ENCODE measurements around the gene BCO2. TPM values are rescaled to one million over a fixed set of nuclear protein-coding genes. Genes with fewer than 3 reads are reported as not detected.
"Not testable (repeated sequence)": the region's sequence is repeated elsewhere in the genome, so short reads cannot be mapped to it uniquely, and the experiment has no call there.

BCO2 gene
- total RNA-seq, result under 1 TPM; 0.32 to 0.82 TPM

- ChIA-PET CTCF (interaction anchor here (0.6 to 1.0 kb wide), 2 partner anchors 61 to 88 kb away, joined by 3 to 6 read pairs; partner anchors contain the start of genes SDHD and TIMM8B), POLR2A (no interaction called here)
Measured at GRCh38 chr11:112174789-112175598, at the start of gene BCO2. Gene BCO2 (plus strand): TSS chr11:112175512. CDS start chr11:112175602, 90 bp downstream.

DNA sequence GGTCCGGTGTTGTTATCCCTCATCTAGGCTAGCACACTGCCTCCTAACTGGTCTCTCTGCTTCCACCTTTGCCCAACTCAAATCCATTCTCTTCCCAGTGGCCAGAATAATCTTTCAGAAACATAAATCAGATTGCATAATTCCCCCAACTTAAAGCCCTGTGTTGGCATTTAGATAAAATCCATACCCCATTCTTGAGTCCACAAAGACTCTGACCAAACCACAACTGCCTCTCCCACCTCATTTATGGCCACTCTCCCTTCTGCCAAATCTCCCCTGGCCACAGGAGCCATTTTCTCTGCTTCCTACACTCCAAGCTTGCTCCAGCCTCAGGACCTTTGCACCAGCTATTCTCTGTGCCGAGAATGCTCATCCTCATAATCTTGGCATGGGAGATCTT is 48.3 kb upstream of the BCO2 start:
- ChIA-PET POLR2A (no interaction called here), CTCF (no interaction called here)

GRCh38 chr11:112128483-112129121 is 46.7 kb upstream of the BCO2 start:
- POLR2A ChIA-PET, result no interaction called here
- CTCF ChIA-PET, result no interaction called here

GRCh38 chr11:112129656-112130055 is 45.7 kb upstream of the BCO2 start:
- POLR2A ChIA-PET, result no interaction called here

GRCh38 chr11:112132737-112133136 is 42.6 kb upstream of the BCO2 start:
- ChIA-PET CTCF (no interaction called here), POLR2A (no interaction called here)

More at GRCh38 chr11:112129656-112130055, 45.7 kb upstream of the BCO2 start:
- CTCF ChIA-PET, result interaction anchor here (1.2 kb wide), 1 partner anchor 16 kb away, joined by 3 read pairs; no protein-coding TSS in a partner anchor

GRCh38 chr11:112134473-112134872 is 40.8 kb upstream of the BCO2 start:
- CTCF ChIA-PET, result no interaction called here
- POLR2A ChIA-PET, result no interaction called here

DNA sequence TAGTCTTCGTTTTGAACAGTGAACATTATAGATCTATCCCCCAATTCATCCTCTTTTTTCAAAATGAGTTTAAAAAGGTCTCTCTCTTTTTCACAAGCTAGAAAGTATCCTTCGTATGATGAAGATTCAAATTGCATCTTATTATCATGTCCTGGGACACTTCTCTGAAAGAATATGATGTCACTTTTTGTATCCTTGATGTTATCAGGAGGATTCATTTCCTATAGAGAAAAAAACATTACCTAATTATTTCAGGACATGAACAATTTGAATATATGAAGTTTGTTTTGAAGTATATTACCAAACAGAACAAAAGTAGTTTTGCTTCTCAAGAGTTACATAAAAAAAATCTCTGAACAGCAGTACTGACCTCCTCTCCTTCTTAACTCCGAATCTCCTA is 31.7 kb upstream of the BCO2 start:
- CTCF ChIA-PET, result interaction anchor here (1.0 kb wide), 1 partner anchor 13 kb away, joined by 3 read pairs; no protein-coding TSS in a partner anchor
- POLR2A ChIA-PET, result no interaction called here

GRCh38 chr11:112150517-112150916 is 24.8 kb upstream of the BCO2 start:
- CTCF ChIA-PET, result no interaction called here

GRCh38 chr11:112156153-112156955 is 19.0 kb upstream of the BCO2 start:
- POLR2A ChIA-PET, result no interaction called here

More at GRCh38 chr11:112150517-112150916, 24.8 kb upstream of the BCO2 start:
- POLR2A ChIA-PET, result interaction anchor here (1.0 kb wide), 1 partner anchor 1721 kb away, joined by 3 read pairs; no protein-coding TSS in a partner anchor

GRCh38 chr11:112156956-112157766 is 18.2 kb upstream of the BCO2 start:
- ChIA-PET POLR2A (no interaction called here), CTCF (interaction anchor here (0.9 to 1.5 kb wide), 3 partner anchors 10 to 44 kb away, joined by 3 read pairs; partner anchors contain the start of gene TEX12)

More at GRCh38 chr11:112156153-112156955, 19.0 kb upstream of the BCO2 start:
- CTCF ChIA-PET, result interaction anchor here (0.6 to 1.5 kb wide), 3 partner anchors 11 to 43 kb away, joined by 3 read pairs; partner anchors contain the start of gene TEX12

GRCh38 chr11:112159098-112160065 is 15.9 kb upstream of the BCO2 start:
- POLR2A ChIA-PET, result no interaction called here
- CTCF ChIA-PET, result interaction anchor here (1.3 kb wide), 1 partner anchor 45 kb away, joined by 3 read pairs; no protein-coding TSS in a partner anchor

DNA sequence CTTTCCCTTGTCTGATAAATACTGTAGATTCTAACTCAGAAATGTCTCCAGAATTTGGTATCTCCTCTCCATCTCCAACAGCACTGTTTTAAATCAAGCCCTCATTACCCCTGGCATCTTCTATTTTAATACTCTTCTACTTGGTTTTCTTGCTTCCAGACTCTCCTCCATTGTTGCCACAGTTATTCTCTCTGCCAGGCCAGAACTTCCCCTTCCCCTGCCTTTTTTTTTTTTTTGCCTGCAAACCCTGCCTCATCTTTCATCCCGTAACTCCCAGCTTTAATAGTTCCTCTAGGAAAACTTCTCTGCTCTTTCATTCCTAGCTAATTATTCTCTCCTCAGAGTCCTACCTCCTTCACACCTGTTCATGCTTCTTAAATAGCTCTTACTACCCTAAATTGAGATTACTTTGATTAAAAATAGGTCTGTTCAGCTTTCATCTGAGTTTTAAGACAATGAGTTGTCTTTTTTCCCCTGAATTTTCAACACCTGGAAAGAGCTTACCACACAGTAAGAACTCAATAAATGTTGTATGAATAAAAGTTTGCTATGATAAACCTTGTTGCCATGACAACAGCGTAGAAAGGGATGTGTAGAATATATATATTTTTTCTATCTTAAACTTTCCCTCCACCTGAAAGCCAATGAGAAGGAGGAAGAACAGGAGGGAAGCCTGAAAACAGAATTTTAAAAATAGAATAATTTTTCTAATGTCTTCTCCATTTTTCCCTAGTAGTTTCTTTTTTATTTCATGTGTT is 15.0 kb upstream of the BCO2 start:
- POLR2A ChIA-PET, result no interaction called here

DNA sequence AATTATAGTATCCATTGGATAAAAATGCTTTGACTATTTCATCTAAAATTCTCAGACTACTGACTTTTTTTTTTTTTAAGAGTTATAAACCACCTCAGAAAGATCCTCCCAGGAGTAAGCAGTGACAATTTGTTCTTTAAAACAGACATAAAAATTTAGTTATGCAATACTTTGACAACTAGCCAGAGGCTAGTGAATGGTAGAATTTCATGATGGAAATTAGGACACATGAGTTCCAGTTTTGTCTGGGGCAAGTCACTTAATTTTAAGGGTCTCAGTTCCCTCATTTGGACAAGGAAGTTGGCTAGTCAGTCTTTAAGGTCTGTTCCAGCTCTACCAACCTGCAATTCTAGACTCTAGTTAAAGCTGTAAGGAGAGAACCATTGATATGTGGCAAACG is 14.3 kb upstream of the BCO2 start:
- ChIA-PET CTCF (no interaction called here), POLR2A (no interaction called here)

More for the DNA sequence above, 15.0 kb upstream of the BCO2 start:
- CTCF ChIA-PET, result interaction anchor here (1.3 kb wide), 1 partner anchor 46 kb away, joined by 3 read pairs; no protein-coding TSS in a partner anchor

DNA sequence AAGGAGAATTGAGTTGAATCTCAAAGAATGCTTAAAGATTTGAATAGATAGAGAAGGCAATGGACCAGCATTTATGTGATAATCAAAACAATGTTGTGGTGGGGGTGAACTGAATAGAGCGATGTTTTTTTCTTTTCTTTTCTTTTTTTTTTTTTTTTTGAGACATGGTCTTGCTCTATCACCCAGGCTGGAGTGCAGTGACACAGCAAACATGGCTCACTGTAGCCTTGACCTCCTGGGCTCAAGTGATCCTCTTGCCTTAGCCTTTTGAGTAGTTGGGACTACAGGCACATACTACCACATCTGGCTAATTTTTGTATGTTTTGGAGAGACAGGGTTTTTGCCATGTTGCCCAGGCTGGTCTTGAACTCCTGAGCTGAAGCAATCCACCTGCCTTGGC is 13.1 kb upstream of the BCO2 start:
- CTCF ChIA-PET, POLR2A ChIA-PET: not testable (repeated sequence)

DNA sequence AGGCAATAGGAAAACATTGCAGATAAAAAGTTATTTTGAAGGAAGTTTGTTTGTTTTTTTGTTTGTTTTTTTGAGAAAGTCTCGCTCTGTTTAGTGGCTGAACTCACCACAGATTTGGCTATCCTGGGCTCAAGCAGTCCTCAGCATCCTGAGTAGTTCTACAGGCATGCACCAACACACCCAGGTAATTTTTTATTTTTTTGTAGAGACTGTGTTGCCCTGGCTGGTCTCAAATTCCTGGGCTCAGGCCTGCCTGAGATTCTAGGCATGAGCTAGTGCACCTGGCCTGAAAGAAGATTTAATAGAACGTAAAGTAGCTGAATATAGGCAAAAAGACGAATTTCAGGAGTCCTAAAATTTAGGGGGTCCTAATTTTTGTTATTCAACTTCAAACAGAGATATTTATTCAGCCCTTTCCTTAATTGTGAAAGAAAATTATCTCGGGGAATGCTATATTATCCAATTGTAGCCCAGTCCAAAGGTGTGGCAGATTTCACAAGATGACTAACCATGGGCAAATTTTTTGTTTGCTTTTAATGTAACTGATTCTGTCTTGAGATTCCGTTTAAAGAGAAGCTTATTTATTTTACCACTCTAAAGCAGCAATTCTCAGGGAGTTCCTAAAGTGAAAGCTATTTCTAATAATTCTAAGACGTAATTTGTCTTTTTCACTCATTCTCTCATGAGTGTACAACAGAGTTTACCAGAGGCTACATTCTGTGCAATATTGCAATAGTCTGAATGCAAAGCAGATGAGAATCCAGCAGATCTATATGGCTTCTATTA is 12.4 kb upstream of the BCO2 start:
- ChIA-PET CTCF (no interaction called here), POLR2A (no interaction called here)

DNA sequence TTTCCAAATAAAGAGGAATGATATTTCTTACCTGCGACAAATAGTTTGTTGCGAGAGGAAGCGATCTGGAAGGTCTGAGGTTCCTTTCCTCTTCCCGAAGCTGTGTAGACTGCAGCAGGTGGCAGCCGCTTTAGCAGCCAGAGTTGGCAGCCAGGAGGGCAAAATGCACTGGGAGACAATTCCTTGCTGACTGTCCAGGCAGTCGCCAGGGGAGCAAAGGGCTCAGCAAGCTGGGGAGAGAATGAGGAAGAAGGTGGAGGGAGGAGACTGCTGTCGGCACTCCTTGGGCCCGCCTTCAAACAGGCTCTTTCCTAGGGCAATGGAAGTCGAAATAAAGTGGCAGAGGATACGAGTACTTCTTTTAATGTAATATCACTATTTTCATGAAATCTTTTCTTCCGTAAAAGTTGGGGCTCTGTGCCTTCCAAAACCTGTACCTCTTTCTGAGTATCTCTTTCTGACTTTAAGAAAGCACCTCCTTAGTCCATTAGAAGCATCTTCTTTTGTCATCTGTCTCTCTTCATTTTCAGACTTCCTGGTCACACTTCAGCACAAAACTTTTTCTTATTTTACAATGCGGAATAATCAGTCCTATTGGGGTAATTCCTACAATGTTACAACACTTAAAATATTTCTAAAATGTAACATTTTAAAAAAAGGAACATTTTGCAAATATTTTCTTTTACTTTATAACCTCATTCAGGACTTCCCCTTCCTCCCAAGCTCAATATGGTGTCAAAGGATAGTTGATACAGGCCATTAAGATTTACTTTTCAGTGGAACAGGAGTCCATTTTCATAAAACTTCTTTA is 11.2 kb upstream of the BCO2 start, which contains the start of gene IL18:
Gene IL18, minus strand, starts transcription at position 220 of the 811 bp plus-strand sequence. CDS start 9,041 bp downstream, outside the sequence.
- ChIA-PET CTCF (no interaction called here), POLR2A (no interaction called here)
